Stimulated activated naive CD8-positive, alpha-beta T cell treated with anti-CD3 and anti-CD28 coated beads, Interleukin-15, Interleukin-2, amounts not matched to agents 100 ng/mL and 50 ng/mL, for 24 hours (primary cell): ENCODE data around the gene MARCHF10.
"Not testable (repeated sequence)": the region's sequence is repeated elsewhere in the genome, so short reads cannot be mapped to it uniquely, and the experiment has no call there.

Experiments used
- H3K27ac Mint-ChIP-seq: one replicate; pipeline ENCODE4 v1.8.0; 2021; ENCODE audit warnings: mild to moderate bottlenecking, mixed read lengths
- H3K27me3 Mint-ChIP-seq: one replicate; pipeline ENCODE4 v1.8.0; 2021; ENCODE audit warnings: mixed read lengths
- H3K36me3 Mint-ChIP-seq: one replicate; pipeline ENCODE4 v1.8.0; 2021; ENCODE audit warnings: low read depth, mixed read lengths
- H3K4me1 Mint-ChIP-seq: one replicate; pipeline ENCODE4 v1.8.0; 2021; ENCODE audit warnings: low read depth, mixed read lengths
- H3K4me3 Mint-ChIP-seq: one replicate; pipeline ENCODE4 v1.8.0; 2021; ENCODE audit warnings: mild to moderate bottlenecking, mixed read lengths
- H3K9me3 Mint-ChIP-seq: one replicate; pipeline ENCODE4 v1.8.0; 2021; ENCODE audit warnings: mixed read lengths

The MARCHF10 gene

DNA sequence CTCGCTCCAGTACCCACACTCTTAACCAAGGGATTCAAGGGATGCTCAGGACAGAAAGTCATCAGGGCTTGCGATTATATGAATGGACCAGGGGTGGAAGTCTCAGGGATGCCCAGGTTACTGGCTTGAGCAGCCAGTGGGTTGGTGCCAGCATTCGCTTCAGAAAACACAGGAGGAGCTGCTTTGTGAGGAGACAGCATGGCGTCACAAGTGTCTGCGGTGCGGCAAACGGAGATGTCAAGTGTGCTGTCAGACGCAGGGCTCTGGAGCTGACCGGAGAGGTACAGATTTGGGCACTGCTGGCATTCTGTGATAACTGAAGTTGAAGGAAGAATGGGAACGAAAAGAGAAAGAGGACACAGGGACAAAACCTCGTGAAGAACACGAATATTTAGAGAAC lies 4.1 kb downstream of the MARCHF10 start:
- Mint-ChIP-seq H3K4me3 (no peak overlapping the region), H3K9me3 (no peaks in the 10 kb centered on the region), H3K27ac (no peak overlapping the region), H3K4me1 (no peaks in the 10 kb centered on the region), H3K27me3 (peaks cover 42% of the 10 kb centered on the region), H3K36me3 (no peaks in the 10 kb centered on the region)

DNA sequence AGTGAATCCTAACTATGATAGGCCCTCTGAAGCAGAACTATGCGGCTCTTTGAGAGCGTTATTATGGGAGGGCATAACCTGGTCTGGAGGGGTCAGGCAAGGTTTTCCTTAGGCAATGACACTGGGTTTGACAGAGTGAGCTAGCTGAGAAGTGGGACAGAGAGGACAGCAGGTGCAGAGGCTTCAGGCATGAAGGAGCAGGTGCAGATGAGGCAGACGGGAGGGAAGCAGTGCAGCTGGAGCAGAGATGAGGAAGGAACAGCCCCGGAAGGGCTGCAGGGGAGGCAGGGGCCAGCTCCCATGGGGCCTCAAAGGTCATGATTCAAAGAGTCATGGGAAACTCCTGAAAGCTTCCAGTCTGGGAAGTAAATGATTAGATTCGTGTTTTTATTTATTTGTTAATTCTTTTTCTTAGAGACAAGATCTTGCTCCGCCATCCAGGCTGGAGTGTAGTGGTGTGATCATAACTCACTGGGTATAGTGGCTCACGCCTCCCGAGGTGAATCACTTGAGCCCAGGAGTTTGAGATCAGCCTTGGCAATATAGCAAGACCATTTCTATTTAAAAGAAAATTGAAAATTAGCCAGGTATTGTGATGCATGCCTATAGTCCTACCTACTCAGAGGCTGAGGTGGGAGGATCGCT lies 5.4 kb downstream of the MARCHF10 start:
- H3K27me3 Mint-ChIP-seq: peaks cover 48% of the 10 kb centered on the region
- no peaks in the 10 kb centered on the region for H3K4me1 Mint-ChIP-seq
- H3K9me3 Mint-ChIP-seq: no peaks in the 10 kb centered on the region
- H3K27ac Mint-ChIP-seq: no peak overlapping the region
- H3K36me3 Mint-ChIP-seq: no peaks in the 10 kb centered on the region
- no peak overlapping the region for H3K4me3 Mint-ChIP-seq

GRCh38 chr17:62801553-62802114 lies 6.5 kb downstream of the MARCHF10 start:
- no peaks in the 10 kb centered on the region for H3K4me1 Mint-ChIP-seq
- no peak overlapping the region for H3K27ac Mint-ChIP-seq
- H3K4me3 Mint-ChIP-seq: no peak overlapping the region
- no peaks in the 10 kb centered on the region for H3K9me3 Mint-ChIP-seq
- H3K36me3 Mint-ChIP-seq: no peaks in the 10 kb centered on the region
- H3K27me3 Mint-ChIP-seq: peaks cover 40% of the 10 kb centered on the region

- peaks cover 36% of the 10 kb centered on the region for H3K27me3 Mint-ChIP-seq
- no peaks in the 10 kb centered on the region for H3K9me3 Mint-ChIP-seq
Observed at GRCh38 chr17:62800585-62800984, 7.5 kb downstream of the MARCHF10 start.

DNA sequence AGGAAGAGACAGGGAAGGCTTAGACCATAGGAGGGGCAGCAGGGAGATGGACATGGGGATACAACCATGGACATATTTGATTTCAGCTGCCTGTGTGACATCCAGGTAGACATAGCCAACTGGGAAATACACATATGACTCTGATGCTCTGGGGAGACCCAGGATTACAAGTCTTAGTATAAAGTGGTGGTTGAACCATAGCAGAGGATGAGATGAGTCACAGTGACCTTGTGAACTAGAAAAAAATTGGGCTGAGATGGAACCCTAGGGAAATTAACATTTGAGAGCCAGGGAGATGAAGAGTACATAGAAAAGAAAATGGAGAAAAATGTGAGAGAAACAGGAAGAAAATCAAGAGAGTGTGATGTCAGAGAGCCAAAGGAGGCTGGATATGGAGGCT lies 10.2 kb downstream of the MARCHF10 start:
- no peak overlapping the region for H3K27ac Mint-ChIP-seq
- peaks cover 30% of the 10 kb centered on the region for H3K27me3 Mint-ChIP-seq
- peaks cover 19% of the 10 kb centered on the region for H3K4me1 Mint-ChIP-seq
- peaks cover 5% of the 10 kb centered on the region for H3K9me3 Mint-ChIP-seq
- no peaks in the 10 kb centered on the region for H3K36me3 Mint-ChIP-seq
- no peak overlapping the region for H3K4me3 Mint-ChIP-seq

More at GRCh38 chr17:62800585-62800984, 7.5 kb downstream of the MARCHF10 start:
- Mint-ChIP-seq H3K27ac (no peak overlapping the region), H3K36me3 (no peaks in the 10 kb centered on the region), H3K4me3 (no peak overlapping the region), H3K4me1 (peaks cover 1% of the 10 kb centered on the region)

DNA sequence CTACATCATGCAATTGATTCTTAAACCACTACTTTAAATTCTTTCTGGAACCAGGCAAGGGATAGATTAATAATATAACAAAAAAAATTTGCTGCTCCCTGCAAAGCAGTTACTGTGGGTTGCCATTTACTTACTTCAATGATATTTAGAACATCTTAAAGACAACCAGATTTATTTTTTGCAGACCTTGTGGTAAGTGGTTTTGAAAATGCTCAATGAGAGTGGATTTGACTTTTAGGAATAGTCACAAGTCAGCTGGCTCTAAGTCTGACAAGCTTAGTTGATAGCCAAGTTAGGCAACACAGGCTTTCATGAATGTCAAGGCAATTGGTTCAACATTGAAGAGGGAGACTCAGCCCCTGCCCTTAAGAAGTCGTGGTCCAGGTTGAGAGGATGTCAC lies 11.8 kb downstream of the MARCHF10 start:
- H3K4me3 Mint-ChIP-seq: no peak overlapping the region
- no peak overlapping the region for H3K27ac Mint-ChIP-seq
- H3K9me3 Mint-ChIP-seq: peaks cover 5% of the 10 kb centered on the region
- H3K27me3 Mint-ChIP-seq: peaks cover 25% of the 10 kb centered on the region
- H3K4me1 Mint-ChIP-seq: peaks cover 19% of the 10 kb centered on the region
- no peaks in the 10 kb centered on the region for H3K36me3 Mint-ChIP-seq

- H3K9me3 Mint-ChIP-seq: peaks cover 5% of the 10 kb centered on the region
Observed at GRCh38 chr17:62794666-62794971, 13.5 kb downstream of the MARCHF10 start.

GRCh38 chr17:62793919-62794665 lies 14.0 kb downstream of the MARCHF10 start:
- H3K9me3 Mint-ChIP-seq: peaks cover 5% of the 10 kb centered on the region
- H3K27me3 Mint-ChIP-seq: peaks cover 21% of the 10 kb centered on the region
- peak overlapping the region; percentile 68 for H3K27ac Mint-ChIP-seq
- peak overlapping the region; percentile 56 for H3K4me3 Mint-ChIP-seq
- H3K36me3 Mint-ChIP-seq: no peaks in the 10 kb centered on the region
- H3K4me1 Mint-ChIP-seq: peaks cover 19% of the 10 kb centered on the region

More at GRCh38 chr17:62794666-62794971, 13.5 kb downstream of the MARCHF10 start:
- H3K4me1 Mint-ChIP-seq: peaks cover 19% of the 10 kb centered on the region
- peak overlapping the region; percentile 56 for H3K4me3 Mint-ChIP-seq
- no peaks in the 10 kb centered on the region for H3K36me3 Mint-ChIP-seq
- peaks cover 21% of the 10 kb centered on the region for H3K27me3 Mint-ChIP-seq
- peak overlapping the region; percentile 68 for H3K27ac Mint-ChIP-seq

GRCh38 chr17:62792447-62792800 lies 15.7 kb downstream of the MARCHF10 start:
- Mint-ChIP-seq H3K27me3 (peaks cover 12% of the 10 kb centered on the region), H3K27ac (no peak overlapping the region), H3K9me3 (peaks cover 5% of the 10 kb centered on the region), H3K4me3 (no peak overlapping the region), H3K36me3 (no peaks in the 10 kb centered on the region), H3K4me1 (peaks cover 19% of the 10 kb centered on the region)

DNA sequence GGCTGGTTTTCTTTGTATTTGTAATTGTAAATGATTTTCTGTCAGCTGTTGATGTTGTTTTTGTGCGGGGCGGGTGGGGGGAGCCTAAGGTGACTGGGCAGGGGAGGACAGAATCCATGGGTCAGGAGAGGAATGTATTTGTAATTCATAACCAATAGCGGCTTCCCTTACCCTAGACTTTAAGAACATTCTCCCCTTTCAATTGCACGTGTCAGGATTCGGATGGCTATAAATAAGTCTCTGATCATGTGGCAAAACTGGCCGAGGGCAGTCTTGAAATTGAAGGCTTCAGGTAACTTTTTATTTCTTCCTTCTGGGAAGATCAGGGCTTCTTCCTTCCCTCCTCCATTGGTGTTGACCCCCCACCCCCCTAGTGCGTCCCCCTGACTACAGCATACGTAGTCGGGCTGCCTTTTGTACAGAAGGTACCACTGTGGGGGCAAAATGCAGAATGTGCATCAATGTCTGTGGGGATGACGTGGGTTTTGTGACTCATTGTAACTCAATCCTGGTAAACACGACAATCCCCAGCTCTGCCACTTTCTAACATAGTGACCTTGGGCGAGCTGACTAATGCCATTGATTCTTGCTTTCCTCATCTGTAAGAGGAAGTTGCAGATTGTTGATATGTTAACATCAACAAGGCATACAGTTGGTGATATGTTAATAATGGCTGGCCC lies 16.2 kb downstream of the MARCHF10 start:
- Mint-ChIP-seq H3K27me3 (peaks cover 12% of the 10 kb centered on the region), H3K9me3 (peaks cover 5% of the 10 kb centered on the region), H3K4me1 (peaks cover 19% of the 10 kb centered on the region), H3K36me3 (no peaks in the 10 kb centered on the region), H3K4me3 (no peak overlapping the region), H3K27ac (no peak overlapping the region)

GRCh38 chr17:62791235-62791734 lies 16.8 kb downstream of the MARCHF10 start:
- H3K4me1 Mint-ChIP-seq: peaks cover 19% of the 10 kb centered on the region
- H3K27me3 Mint-ChIP-seq: peaks cover 12% of the 10 kb centered on the region
- no peaks in the 10 kb centered on the region for H3K36me3 Mint-ChIP-seq
- no peak overlapping the region for H3K27ac Mint-ChIP-seq
- H3K9me3 Mint-ChIP-seq: peaks cover 5% of the 10 kb centered on the region
- H3K4me3 Mint-ChIP-seq: no peak overlapping the region

DNA sequence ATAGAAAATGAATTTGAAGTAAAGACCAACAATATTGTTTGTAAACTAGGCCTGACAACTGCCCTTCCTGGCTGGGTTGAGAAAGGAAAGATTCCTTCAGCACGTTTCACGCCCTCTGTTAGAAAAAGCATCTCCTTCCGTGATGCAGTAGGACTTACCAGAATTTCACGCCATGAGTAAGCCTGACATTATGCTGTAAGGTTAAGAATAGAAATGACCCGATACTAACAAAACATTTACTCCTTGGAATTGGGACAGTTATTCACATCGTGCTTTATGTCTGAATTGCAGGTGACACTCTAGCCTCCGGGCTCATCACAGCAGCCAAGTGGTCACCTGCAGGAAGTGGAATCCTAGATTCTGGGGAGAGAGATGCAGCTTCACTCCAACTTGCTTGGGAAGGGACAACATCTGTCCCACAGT lies 17.5 kb downstream of the MARCHF10 start:
- no peaks in the 10 kb centered on the region for H3K36me3 Mint-ChIP-seq
- H3K9me3 Mint-ChIP-seq: peaks cover 5% of the 10 kb centered on the region
- H3K27me3 Mint-ChIP-seq: peaks cover 12% of the 10 kb centered on the region
- peaks cover 17% of the 10 kb centered on the region for H3K4me1 Mint-ChIP-seq
- H3K27ac Mint-ChIP-seq: no peak overlapping the region
- no peak overlapping the region for H3K4me3 Mint-ChIP-seq

GRCh38 chr17:62787366-62787765 lies 20.7 kb downstream of the MARCHF10 start:
- Mint-ChIP-seq H3K36me3 (no peaks in the 10 kb centered on the region), H3K4me1 (no peaks in the 10 kb centered on the region), H3K9me3 (peaks cover 7% of the 10 kb centered on the region), H3K27me3 (peaks cover 23% of the 10 kb centered on the region), H3K4me3 (no peak overlapping the region), H3K27ac (no peak overlapping the region)

DNA sequence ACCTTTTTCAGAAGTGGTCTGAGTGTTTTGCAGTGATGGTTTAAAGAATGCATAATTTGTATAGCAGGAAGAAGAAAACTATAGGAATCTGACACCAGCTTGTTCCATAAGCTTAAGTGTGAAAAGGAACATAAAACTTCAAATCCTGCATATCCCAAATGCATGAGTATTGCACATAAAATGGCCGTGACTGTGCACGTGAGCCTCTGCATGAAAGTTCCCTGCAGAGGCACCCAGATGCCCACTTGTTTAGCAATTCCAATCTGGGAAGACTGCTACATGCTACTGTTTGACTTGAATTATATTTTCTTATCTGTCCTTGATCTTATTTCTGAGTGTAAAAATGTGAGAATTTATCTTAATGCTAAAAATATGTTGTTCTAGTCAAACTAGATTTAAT lies 21.5 kb downstream of the MARCHF10 start:
- no peaks in the 10 kb centered on the region for H3K4me1 Mint-ChIP-seq
- no peak overlapping the region for H3K27ac Mint-ChIP-seq
- peaks cover 7% of the 10 kb centered on the region for H3K9me3 Mint-ChIP-seq
- H3K27me3 Mint-ChIP-seq: peaks cover 23% of the 10 kb centered on the region
- H3K4me3 Mint-ChIP-seq: no peak overlapping the region
- no peaks in the 10 kb centered on the region for H3K36me3 Mint-ChIP-seq

DNA sequence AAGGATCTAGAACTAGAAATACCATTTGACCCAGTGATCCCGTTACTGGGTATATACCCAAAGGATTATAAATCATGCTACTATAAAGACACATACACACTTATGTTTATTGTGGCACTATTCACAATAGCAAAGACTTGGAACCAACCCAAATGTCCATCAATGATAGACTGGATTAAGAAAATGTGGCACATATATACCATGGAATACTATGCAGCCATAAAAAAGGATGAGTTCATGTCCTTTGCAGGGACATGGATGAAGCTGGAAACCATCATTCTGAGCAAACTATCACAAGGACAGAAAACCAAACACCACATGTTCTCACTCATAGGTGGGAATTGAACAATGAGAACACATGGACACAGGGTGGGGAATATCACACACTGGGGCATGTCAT lies 22.1 kb downstream of the MARCHF10 start:
- not testable (repeated sequence) for H3K4me1 Mint-ChIP-seq, H3K36me3 Mint-ChIP-seq, H3K27ac Mint-ChIP-seq, H3K4me3 Mint-ChIP-seq, H3K9me3 Mint-ChIP-seq
- peaks cover 18% of the 10 kb centered on the region for H3K27me3 Mint-ChIP-seq
